Peyer's patch (tissue), 4 donors: ENCODE measurements around the gene GNB5.

ENCODE experiments used
- CTCF ChIP-seq, 6 experiments: fragments of 450-650 bp in 4 of 6; fragments of 200-600 bp in 2 of 6; sonication (generic) in 1 of 6; IDR thresholded peaks; one replicate each; pipeline ENCODE4 v1.5.1; 2017 to 2019; ENCODE audit warnings: antibody characterized with exemption in 6 of 6, mild to moderate bottlenecking in 3 of 6, moderate library complexity in 1 of 6
- POLR2A ChIP-seq, 2 donors: fragments of 450-650 bp; IDR thresholded peaks; one replicate each; pipeline ENCODE4 v1.5.1; 2017; ENCODE audit warnings: antibody characterized with exemption in 2 of 2, mild to moderate bottlenecking in 2 of 2, moderate library complexity in 2 of 2

GRCh38 chr15:52118969-52119749, 72.0 kb downstream of the GNB5 start:
- TF ChIP-seq CTCF (IDR thresholded peaks at IDR 0.05) (no peak), POLR2A (IDR thresholded peaks at IDR 0.05) (no peak)
